Activated CD8-positive, alpha-beta T cell treated with anti-CD3 and anti-CD28 coated beads for 36 hours (primary cell): ENCODE results near the gene HSPA1B. TPM values are rescaled to one million over a fixed set of nuclear protein-coding genes. Genes with fewer than 3 reads are reported as not detected.
"Not testable (repeated sequence)": the region's sequence is repeated elsewhere in the genome, so short reads cannot be mapped to it uniquely, and the experiment has no call there.

Experiments used
- ATAC-seq: fragments of 200-7000 bp; cut with Tn5 transposase; one replicate; pipeline ENCODE4 v1.10.0; 2021; ENCODE audit warnings: mild to moderate bottlenecking, moderate library complexity
- CTCF ChIA-PET: fragments of 350-600 bp; sonication (Branson Sonifier 250); formaldehyde crosslinking; loops from one replicate; lab custom pipeline; 2021; ENCODE audit warnings: antibody characterized with exemption; lab: Charles Lee
- POLR2A ChIA-PET: fragments of 350-600 bp; sonication (Branson Sonifier 250); formaldehyde crosslinking; loops from one replicate; lab custom pipeline; 2021; ENCODE audit warnings: antibody characterized with exemption; lab: Charles Lee
- DNase-seq: peaks from one replicate; pipeline ENCODE4 v3.0.0-alpha.2; 2020
- H3K27ac Mint-ChIP-seq: one replicate; pipeline ENCODE4 v1.8.0; 2021; ENCODE audit warnings: mild to moderate bottlenecking, mixed read lengths
- H3K27me3 Mint-ChIP-seq: one replicate; pipeline ENCODE4 v1.8.0; 2021; ENCODE audit warnings: mixed read lengths
- H3K36me3 Mint-ChIP-seq: one replicate; pipeline ENCODE4 v1.8.0; 2021; ENCODE audit warnings: low read depth, mixed read lengths
- H3K4me1 Mint-ChIP-seq: one replicate; pipeline ENCODE4 v1.8.0; 2021; ENCODE audit warnings: low read depth, mixed read lengths
- H3K4me3 Mint-ChIP-seq: one replicate; pipeline ENCODE4 v1.8.0; 2021; ENCODE audit warnings: mild to moderate bottlenecking, moderate library complexity, mixed read lengths
- H3K9me3 Mint-ChIP-seq: one replicate; pipeline ENCODE4 v1.8.0; 2021; ENCODE audit warnings: mixed read lengths
- intact Hi-C: fragments of 100-400 bp; cut with micrococcal nuclease; formaldehyde crosslinking; loops from one replicate; pipeline ENCODE4 v1.10.0; 2022
- total RNA-seq, 2 experiments: library from RNA; stranded (reverse); gene quantifications; one replicate each; pipeline ENCODE4 v1.2.3, GENCODE V29; 2021
- TF ChIP-seq, protein P1 (sequence below): fragments of 200-600 bp; IDR thresholded peaks from one replicate; pipeline ENCODE4 v1.8.0; 2022; ENCODE audit warnings: antibody characterized with exemption, mild to moderate bottlenecking

The HSPA1B gene
- total RNA-seq, 2 experiments from 2014 or later: 50.4 to 50.8 TPM

DNA sequence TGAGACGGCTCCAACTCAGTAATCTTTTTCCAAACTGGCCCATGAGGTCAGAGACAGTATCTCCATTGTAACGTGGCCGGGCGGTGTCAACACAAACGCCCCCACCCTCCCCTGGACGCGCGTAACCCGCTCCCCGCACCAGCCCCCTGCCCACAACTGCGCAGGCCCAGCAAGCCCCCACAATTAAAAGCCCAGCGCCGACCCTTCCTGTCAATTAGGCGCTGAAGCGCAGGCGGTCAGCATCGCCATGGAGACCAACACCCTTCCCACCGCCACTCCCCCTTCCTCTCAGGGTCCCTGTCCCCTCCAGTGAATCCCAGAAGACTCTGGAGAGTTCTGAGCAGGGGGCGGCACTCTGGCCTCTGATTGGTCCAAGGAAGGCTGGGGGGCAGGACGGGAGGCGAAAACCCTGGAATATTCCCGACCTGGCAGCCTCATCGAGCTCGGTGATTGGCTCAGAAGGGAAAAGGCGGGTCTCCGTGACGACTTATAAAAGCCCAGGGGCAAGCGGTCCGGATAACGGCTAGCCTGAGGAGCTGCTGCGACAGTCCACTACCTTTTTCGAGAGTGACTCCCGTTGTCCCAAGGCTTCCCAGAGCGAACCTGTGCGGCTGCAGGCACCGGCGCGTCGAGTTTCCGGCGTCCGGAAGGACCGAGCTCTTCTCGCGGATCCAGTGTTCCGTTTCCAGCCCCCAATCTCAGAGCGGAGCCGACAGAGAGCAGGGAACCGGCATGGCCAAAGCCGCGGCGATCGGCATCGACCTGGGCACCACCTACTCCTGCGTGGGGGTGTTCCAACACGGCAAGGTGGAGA lies 12.3 kb upstream of the HSPA1B start, which contains the start of the genes HSPA1A and HSPA1L:
TSS of gene HSPA1A (plus strand) at position 519 of the 814 bp plus-strand sequence. CDS start at position 733, 214 bp downstream.
TSS of gene HSPA1L (minus strand) at position 259 of the 814 bp plus-strand sequence. CDS start 3,311 bp downstream, outside the sequence.
- no peaks in the 10 kb centered on the region for H3K9me3 Mint-ChIP-seq
- DNase-seq (peak; percentile 67), ATAC-seq (peak; percentile 28)
- peaks cover 41% of the 10 kb centered on the region for H3K4me1 Mint-ChIP-seq
- peaks cover 6% of the 10 kb centered on the region for H3K36me3 Mint-ChIP-seq
- H3K4me3 Mint-ChIP-seq: peak within 1 kb of the TSS; percentile 85
- intact Hi-C loops: no loop called here
- TF ChIP-seq, protein P1, sequence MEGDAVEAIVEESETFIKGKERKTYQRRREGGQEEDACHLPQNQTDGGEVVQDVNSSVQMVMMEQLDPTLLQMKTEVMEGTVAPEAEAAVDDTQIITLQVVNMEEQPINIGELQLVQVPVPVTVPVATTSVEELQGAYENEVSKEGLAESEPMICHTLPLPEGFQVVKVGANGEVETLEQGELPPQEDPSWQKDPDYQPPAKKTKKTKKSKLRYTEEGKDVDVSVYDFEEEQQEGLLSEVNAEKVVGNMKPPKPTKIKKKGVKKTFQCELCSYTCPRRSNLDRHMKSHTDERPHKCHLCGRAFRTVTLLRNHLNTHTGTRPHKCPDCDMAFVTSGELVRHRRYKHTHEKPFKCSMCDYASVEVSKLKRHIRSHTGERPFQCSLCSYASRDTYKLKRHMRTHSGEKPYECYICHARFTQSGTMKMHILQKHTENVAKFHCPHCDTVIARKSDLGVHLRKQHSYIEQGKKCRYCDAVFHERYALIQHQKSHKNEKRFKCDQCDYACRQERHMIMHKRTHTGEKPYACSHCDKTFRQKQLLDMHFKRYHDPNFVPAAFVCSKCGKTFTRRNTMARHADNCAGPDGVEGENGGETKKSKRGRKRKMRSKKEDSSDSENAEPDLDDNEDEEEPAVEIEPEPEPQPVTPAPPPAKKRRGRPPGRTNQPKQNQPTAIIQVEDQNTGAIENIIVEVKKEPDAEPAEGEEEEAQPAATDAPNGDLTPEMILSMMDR: no peak
- CTCF ChIA-PET: interaction anchor here (0.6 to 3.7 kb wide), 9 partner anchors 8 to 85 kb away, joined by 3 to 16 read pairs (median 3); partner anchors contain the start of genes LSM2 and VARS1
- peak within 1 kb of the TSS; percentile 92 for H3K27ac Mint-ChIP-seq
- no peaks in the 10 kb centered on the region for H3K27me3 Mint-ChIP-seq
- POLR2A ChIA-PET: interaction anchor here (0.6 to 1.6 kb wide), 4 partner anchors 9 to 22 kb away, joined by 3 to 6 read pairs (median 4); partner anchors contain the start of gene LSM2

DNA sequence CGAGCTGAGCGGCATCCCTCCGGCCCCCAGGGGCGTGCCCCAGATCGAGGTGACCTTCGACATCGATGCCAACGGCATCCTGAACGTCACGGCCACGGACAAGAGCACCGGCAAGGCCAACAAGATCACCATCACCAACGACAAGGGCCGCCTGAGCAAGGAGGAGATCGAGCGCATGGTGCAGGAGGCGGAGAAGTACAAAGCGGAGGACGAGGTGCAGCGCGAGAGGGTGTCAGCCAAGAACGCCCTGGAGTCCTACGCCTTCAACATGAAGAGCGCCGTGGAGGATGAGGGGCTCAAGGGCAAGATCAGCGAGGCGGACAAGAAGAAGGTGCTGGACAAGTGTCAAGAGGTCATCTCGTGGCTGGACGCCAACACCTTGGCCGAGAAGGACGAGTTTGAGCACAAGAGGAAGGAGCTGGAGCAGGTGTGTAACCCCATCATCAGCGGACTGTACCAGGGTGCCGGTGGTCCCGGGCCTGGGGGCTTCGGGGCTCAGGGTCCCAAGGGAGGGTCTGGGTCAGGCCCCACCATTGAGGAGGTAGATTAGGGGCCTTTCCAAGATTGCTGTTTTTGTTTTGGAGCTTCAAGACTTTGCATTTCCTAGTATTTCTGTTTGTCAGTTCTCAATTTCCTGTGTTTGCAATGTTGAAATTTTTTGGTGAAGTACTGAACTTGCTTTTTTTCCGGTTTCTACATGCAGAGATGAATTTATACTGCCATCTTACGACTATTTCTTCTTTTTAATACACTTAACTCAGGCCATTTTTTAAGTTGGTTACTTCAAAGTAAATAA lies 10.2 kb upstream of the HSPA1B start:
- H3K36me3 Mint-ChIP-seq, DNase-seq, intact Hi-C loops, H3K27me3 Mint-ChIP-seq, H3K9me3 Mint-ChIP-seq: not testable (repeated sequence)
- peak; percentile 32 for ATAC-seq
- CTCF ChIA-PET: interaction anchor here (0.6 to 1.4 kb wide), 7 partner anchors 9 to 86 kb away, joined by 3 to 9 read pairs (median 3); partner anchors contain the start of gene LSM2
- H3K27ac Mint-ChIP-seq: peak overlapping the region; percentile 90
- peaks cover 49% of the 10 kb centered on the region for H3K4me1 Mint-ChIP-seq
- POLR2A ChIA-PET: interaction anchor here (1.0 to 2.1 kb wide), 3 partner anchors 10 to 80 kb away, joined by 3 to 9 read pairs (median 6); partner anchors contain the start of gene LSM2
- peak overlapping the region; percentile 76 for H3K4me3 Mint-ChIP-seq

DNA sequence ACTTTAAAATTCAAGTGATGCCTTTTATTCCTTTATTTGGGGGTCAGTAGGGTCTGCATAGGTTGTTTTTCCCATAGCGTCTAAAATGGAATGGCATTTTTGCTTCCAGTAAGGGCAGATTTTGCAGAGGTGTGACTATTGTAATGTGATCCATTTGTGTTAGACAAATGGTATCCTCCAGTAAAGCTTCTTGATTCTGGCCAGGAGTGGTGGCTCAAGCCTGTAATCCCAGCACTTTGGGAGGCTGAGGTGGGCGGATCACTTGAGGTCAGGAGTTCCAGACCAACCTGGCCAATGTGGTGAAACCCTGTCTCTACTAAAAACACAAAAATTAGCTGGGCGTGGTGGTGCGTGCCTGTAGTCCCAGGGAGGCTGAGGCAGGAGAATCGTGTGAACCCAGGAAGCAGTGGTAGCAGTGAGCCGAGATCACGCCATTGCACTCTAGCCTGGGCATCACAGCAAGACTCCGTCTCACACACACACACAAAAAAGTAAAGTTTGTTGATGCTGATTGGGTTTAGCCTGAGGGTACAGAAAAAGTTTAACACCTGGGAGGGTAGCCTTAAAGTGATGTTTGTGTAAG lies 9.5 kb upstream of the HSPA1B start:
- peak overlapping the region; percentile 76 for H3K4me3 Mint-ChIP-seq
- ChIA-PET CTCF (interaction anchor here (0.6 to 1.4 kb wide), 8 partner anchors 8 to 81 kb away, joined by 3 to 9 read pairs (median 3); partner anchors contain the start of genes CLIC1 and LSM2), POLR2A (interaction anchor here (1.0 to 2.1 kb wide), 4 partner anchors 11 to 84 kb away, joined by 3 to 9 read pairs (median 5); partner anchors contain the start of gene LSM2)
- H3K4me1 Mint-ChIP-seq: peaks cover 49% of the 10 kb centered on the region
- H3K9me3 Mint-ChIP-seq, H3K36me3 Mint-ChIP-seq, ATAC-seq, DNase-seq, H3K27me3 Mint-ChIP-seq, intact Hi-C loops: not testable (repeated sequence)
- H3K27ac Mint-ChIP-seq: peak overlapping the region; percentile 90

DNA sequence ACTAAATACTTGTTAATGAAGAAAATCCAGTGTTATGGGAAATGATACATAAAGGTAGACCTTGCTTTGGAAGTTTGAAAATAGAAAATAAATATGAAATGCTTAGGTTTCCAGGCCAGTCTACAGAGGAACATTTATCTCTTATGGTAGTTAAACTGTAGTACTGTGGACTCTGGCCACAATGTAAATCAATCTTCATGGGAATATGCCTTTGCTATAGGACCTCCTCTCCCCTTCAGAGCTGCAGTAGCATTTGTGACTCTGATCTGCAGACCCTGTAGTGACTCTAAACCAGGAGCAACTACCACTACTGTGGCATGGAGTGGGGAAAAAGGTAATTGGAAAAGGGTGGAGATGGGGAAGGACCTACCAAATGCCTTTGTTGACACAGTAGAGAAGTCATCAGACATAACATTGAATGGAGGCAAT lies 7.7 kb upstream of the HSPA1B start:
- CTCF ChIA-PET: no interaction called here
- POLR2A ChIA-PET: interaction anchor here (0.8 to 1.5 kb wide), 4 partner anchors 24 to 155 kb away, joined by 3 to 4 read pairs (median 4); partner anchors contain the start of genes CSNK2B and GPANK1
- TF ChIP-seq, protein P1: no peak
- no peak overlapping the region for H3K4me3 Mint-ChIP-seq
- H3K27ac Mint-ChIP-seq: no peak overlapping the region
- DNase-seq (no peak), ATAC-seq (no peak)
- peaks cover 43% of the 10 kb centered on the region for H3K4me1 Mint-ChIP-seq
- H3K27me3 Mint-ChIP-seq: no peaks in the 10 kb centered on the region
- intact Hi-C loops: loop anchor here (10.0 kb wide), 1 partner anchor 255 kb away; no protein-coding TSS in a partner anchor
- H3K36me3 Mint-ChIP-seq: peaks cover 6% of the 10 kb centered on the region
- H3K9me3 Mint-ChIP-seq: no peaks in the 10 kb centered on the region

DNA sequence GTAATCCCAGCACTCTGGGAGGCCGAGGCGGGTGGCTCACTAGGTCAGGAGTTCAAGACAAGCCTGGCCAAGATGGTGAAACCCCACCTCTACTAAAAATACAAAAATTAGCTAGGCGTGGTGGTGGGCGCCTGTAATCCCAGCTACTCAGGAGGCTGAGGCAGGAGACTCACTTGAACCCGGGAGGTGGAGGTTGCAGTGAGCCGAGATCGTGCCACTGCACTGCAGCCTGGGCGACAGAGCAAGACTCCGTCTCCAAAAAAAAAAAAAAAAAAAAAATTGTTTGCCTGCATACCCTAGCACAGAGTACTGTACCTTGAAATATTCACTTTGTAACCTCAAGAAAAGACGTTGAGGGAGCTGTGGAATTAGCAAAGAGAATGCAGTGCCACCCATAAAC lies 7.1 kb upstream of the HSPA1B start:
- CTCF ChIA-PET: interaction anchor here (1.3 kb wide), 1 partner anchor 13 kb away, joined by 3 read pairs; the partner anchor contains the start of gene LSM2
- intact Hi-C loops: loop anchor here (10.0 kb wide), 1 partner anchor 256 kb away; no protein-coding TSS in a partner anchor
- Mint-ChIP-seq H3K4me3 (peak overlapping the region; percentile 80), H3K4me1 (peaks cover 46% of the 10 kb centered on the region), H3K27ac (peak overlapping the region; percentile 96)
- POLR2A ChIA-PET: interaction anchor here (0.8 to 1.4 kb wide), 3 partner anchors 8 to 156 kb away, joined by 3 to 4 read pairs (median 3); partner anchors contain the start of genes CSNK2B and GPANK1
- H3K9me3 Mint-ChIP-seq, DNase-seq, ATAC-seq, H3K36me3 Mint-ChIP-seq, H3K27me3 Mint-ChIP-seq: not testable (repeated sequence)
